Activated naive CD4-positive, alpha-beta T cell (primary cell): Measurements from ENCODE around the gene WIPF2.

Experiments
- DNase-seq, 4 experiments: peaks; one replicate each; lab custom pipeline; 2025; lab: John Stamatoyannopoulos, UW

Gene WIPF2

GRCh38 chr17:40247926-40248495, 28.9 kb downstream of the WIPF2 start:
- no peak for DNase-seq

- no peak for DNase-seq
Measured at GRCh38 chr17:40248507-40248906, 29.4 kb downstream of the WIPF2 start.

DNA sequence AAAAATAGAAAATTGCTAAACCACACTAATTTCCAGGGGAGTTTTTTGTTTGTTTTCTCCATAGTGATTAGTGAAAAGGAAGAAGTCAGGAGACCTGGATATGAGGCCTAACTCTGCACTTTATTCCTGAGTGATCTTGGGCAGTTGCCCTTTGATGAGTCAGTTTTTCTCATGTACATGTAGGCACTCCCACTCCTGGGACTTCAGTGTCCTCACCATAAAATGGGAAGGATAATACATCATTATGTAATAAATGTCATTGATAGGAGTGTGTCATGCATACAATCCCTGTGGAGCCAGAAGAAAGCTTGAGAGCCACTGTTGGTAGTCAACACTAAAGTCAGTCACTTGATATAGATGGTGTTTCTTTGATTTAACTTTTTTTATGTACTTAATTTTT, 32.5 kb downstream of the WIPF2 start:
- DNase-seq: no peak

DNA sequence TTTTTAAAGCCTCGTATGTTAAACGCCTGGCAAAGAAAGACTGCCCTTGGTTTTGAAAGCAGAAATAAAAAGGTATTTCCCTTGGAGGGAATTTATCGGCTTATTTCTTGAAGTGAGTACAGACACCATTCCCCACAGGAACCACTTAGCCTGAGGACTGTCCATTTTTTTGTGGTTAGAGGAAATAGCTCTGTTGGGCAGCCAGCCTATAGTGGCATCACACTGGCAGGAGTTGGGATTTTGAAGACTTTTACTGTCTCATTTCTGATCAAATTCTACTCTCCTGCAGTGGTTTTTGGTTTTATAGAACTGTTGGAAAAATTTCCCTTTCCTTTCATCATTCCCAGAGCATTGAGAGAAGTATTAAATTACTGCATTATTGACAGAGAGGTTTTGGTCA, 34.5 kb downstream of the WIPF2 start:
- no peak for DNase-seq

GRCh38 chr17:40259505-40259904, 40.4 kb downstream of the WIPF2 start:
- no peak for DNase-seq

GRCh38 chr17:40260528-40260927, 41.4 kb downstream of the WIPF2 start:
- DNase-seq: no peak

DNA sequence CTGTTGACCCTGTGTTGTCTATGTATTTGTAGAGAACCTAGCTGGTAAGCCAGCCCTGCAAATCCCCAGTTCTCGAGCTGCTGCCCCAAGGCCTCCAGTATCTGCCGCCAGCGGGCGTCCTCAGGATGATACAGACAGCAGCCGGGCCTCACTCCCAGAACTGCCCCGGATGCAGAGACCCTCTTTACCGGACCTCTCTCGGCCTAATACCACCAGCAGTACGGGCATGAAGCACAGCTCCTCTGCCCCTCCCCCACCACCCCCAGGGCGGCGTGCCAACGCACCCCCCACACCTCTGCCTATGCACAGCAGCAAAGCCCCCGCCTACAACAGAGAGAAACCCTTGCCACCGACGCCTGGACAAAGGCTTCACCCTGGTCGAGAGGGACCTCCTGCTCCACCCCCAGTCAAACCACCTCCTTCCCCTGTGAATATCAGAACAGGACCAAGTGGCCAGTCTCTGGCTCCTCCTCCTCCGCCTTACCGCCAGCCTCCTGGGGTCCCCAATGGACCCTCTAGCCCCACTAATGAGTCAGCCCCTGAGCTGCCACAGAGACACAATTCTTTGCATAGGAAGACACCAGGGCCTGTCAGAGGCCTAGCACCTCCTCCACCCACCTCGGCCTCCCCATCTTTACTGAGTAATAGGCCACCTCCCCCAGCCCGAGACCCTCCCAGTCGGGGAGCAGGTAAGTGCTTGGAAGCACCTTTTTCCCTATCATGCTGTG, 45.5 kb downstream of the WIPF2 start:
- no peak for DNase-seq

GRCh38 chr17:40265337-40265736, 46.2 kb downstream of the WIPF2 start:
- DNase-seq: no peak

DNA sequence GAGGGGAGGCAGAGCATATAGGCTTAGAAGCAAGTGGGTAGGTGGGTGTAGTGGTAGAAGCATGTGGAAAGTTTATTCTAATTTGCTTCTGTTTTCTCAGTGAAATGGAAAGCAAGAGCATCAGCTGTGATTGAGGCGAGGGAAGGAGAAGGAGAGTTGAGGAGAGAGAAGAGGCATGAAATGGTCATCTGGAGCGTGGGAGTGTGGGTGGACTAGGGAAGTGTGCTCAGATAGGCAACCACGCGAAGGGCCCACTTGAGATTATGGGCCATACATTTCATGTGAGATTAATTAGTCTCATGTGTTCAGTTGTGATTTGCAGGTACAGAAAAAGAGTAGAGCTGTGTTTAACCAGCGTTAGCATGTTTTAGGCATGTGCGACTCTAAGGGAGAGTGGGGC, 47.8 kb downstream of the WIPF2 start:
- DNase-seq: no peak

- no peak for DNase-seq
Measured at GRCh38 chr17:40268141-40268712, 49.1 kb downstream of the WIPF2 start.

- no peak for DNase-seq
Measured at GRCh38 chr17:40278414-40278813, 59.3 kb downstream of the WIPF2 start.

GRCh38 chr17:40279402-40279801, 60.3 kb downstream of the WIPF2 start:
- DNase-seq: no peak

DNA sequence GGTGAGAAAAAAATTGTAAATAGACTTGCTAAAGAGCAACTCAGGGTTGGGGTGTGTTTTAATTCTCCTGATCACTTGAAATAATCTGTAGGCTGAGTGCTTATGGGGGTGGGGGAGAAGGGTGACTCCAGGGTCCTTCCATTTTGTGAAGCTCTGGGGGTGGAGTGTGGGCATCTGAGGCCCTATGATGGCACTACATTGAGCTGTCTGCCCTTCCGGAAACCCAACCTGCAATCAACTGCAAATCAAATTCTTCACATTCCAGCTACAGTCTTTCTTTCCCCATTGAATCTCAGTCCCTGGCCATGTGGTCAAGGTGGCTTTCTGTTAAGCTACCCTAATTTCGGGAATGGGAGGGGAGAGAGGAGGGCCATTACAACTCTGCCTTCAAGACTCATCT, 62.6 kb downstream of the WIPF2 start:
- DNase-seq: no peak

DNA sequence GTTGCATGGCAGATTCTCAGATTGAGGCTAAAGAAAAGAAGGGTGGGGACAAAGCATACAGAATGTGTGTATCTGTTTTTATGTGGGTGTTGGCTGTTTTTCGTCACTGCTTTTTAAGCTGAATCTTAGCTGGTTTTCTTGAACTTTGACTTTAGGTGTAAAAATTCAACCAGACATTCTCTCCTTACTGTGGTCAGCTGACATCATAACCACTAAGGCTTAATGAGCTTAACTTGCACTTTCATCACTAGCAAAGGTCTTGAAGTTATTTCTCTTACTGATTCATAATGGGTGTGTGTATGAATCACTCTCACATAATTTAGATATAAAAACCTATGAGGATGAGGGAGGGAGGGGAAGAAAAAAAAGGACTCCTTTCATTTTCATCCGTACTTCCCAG, 64.6 kb downstream of the WIPF2 start:
- DNase-seq: no peak

DNA sequence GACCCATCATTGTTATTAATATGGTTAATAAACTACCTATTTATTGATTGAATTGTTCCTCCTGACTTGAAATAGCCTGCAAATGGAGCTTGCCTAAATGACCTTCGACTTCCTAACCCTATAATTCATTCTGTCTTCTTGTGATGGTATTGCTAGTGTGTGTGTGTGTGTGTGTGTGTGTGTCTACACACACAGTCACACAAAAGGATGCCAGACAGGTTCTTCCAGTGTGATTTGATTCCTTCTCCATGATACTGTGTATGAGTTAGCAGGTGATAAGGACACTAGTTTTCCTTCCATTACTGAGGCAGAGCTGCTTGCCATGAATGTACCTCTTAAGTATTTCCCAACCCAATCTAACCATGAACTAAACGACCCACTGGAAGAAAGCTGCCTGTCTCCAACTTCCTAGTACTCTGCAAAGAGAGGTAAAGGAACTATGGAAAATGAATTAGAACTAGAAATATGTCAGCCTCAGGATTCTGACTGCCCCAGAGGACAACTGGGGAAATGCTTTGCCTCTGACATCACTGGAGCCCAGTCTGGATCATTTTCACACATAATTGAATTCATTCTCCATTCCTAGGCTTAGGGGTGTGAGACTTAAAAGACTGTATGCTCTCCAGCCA, 65.1 kb downstream of the WIPF2 start:
- no peak for DNase-seq

GRCh38 chr17:40286473-40286872, 67.4 kb downstream of the WIPF2 start:
- DNase-seq: no peak

DNA sequence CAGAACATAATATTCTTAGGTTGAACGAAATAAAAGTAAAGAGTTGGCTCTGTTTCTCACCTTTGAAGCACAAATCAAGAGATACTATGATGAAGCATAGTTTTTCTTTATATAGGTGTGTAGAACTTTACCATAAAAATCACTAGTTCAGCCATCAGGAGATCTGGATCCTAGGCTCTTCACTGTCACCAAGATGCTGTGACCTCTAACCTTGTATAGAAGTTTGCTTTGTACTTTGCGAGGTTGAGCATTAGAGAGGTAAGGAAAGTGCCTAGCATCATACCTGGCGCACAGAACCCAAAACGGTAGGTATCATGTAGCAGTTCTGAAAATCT, 68.0 kb downstream of the WIPF2 start:
- no peak for DNase-seq

DNA sequence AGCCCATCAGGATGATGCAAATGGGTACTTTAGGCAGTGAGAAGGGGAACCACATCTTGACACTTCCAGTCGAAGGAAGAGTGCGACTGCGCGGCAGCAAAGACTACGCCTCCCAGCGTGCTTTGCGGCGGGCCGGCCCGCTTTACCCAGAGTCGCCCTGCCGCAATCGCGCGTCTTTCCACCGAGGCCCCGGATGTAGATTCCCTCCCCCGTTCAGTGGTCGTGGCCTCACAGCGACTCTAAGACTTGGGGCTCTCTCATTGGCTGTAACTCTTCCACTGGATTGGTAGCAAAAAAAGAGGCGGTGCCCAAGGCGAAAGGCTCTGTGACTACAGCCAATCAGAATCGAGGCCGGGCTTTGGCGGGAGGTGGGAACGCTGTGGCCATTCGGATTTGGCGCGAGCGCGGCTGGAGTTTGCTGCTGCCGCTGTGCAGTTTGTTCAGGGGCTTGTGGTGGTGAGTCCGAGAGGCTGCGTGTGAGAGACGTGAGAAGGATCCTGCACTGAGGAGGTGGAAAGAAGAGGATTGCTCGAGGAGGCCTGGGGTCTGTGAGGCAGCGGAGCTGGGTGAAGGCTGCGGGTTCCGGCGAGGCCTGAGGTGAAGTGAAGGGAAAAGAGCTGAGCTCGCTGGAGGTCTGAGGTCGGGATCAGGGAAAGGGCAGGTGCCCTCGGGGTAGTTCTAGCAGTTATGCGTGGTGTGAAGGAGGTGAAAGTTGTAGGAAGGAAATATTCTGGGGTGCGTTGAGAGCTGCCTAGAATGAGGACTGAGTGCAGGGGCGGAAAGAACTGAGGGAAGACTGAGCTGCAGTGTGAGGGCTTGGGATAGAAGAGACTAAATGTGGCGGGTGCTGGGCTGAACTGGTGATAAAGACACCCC, 68.6 kb downstream of the WIPF2 start, which contains the start of gene CDC6:
CDC6 (plus strand) TSS at position 386 of the 876 bp plus-strand sequence. CDS start 1,542 bp downstream, outside the sequence.
- peak; percentile 92 to 97 (median 96) for DNase-seq

GRCh38 chr17:40290629-40291280, 71.7 kb downstream of the WIPF2 start:
- no peak for DNase-seq

- DNase-seq: no peak
Measured at GRCh38 chr17:40291281-40291664, 72.2 kb downstream of the WIPF2 start.

GRCh38 chr17:40293363-40293762, 74.3 kb downstream of the WIPF2 start:
- no peak for DNase-seq
